Astrocyte (in vitro differentiated cells and primary cell): Measurements from ENCODE around the gene CCNL1. TPM values are rescaled to one million over a fixed set of nuclear protein-coding genes. Genes with fewer than 3 reads are reported as not detected.

Source experiments
- DNase-seq: peaks from one replicate; pipeline ENCODE4 v3.0.0-alpha.2; 2010; ENCODE audit warnings: low read depth
- FAIRE-seq: peaks from 2 replicates; lab custom pipeline; 2011; peaks lifted over from hg19 to GRCh38; lab: Jason Lieb, UNC
- H2AFZ ChIP-seq: 2 replicates; pipeline ENCODE4 v1.6.0; 2012; ENCODE audit warnings: low read depth, low read length, inconsistent platforms
- H3K27ac ChIP-seq: 2 replicates; pipeline ENCODE4 v1.5.1; 2011; ENCODE audit warnings: low read depth, low read length, inconsistent platforms
- H3K27me3 ChIP-seq: 2 replicates; pipeline ENCODE4 v1.6.0; 2011; ENCODE audit warnings: low read length, inconsistent platforms; ENCODE audit not compliant: insufficient read depth
- H3K36me3 ChIP-seq: 2 replicates; pipeline ENCODE4 v1.5.1; 2011; ENCODE audit warnings: low read length, inconsistent platforms; ENCODE audit not compliant: insufficient read depth
- H3K4me1 ChIP-seq: 2 replicates; pipeline ENCODE4 v1.5.1; 2011; ENCODE audit warnings: low read length, inconsistent platforms; ENCODE audit not compliant: insufficient read depth
- H3K4me2 ChIP-seq: 2 replicates; pipeline ENCODE4 v1.6.0; 2012; ENCODE audit warnings: low read length, inconsistent platforms
- H3K4me3 ChIP-seq: 2 replicates; pipeline ENCODE4 v1.5.1; 2011; ENCODE audit warnings: low read depth, mild to moderate bottlenecking, low read length, inconsistent platforms; ENCODE audit not compliant: insufficient read depth
- H3K79me2 ChIP-seq: 2 replicates; pipeline ENCODE4 v1.6.0; 2012; ENCODE audit warnings: mild to moderate bottlenecking, low read length, inconsistent platforms; ENCODE audit not compliant: insufficient read depth
- H3K9ac ChIP-seq: 2 replicates; pipeline ENCODE4 v1.6.0; 2012; ENCODE audit warnings: mild to moderate bottlenecking, low read length, inconsistent platforms
- H3K9me3 ChIP-seq: 2 replicates; pipeline ENCODE4 v1.5.1; 2012; ENCODE audit warnings: low read depth, mild to moderate bottlenecking, low read length, inconsistent platforms; ENCODE audit not compliant: insufficient read depth
- H4K20me1 ChIP-seq: 2 replicates; pipeline ENCODE4 v1.6.0; 2012; ENCODE audit warnings: low read length, inconsistent platforms; ENCODE audit not compliant: insufficient read depth
- H3K27ac Mint-ChIP-seq: one replicate; pipeline ENCODE4 v1.8.0; 2021; ENCODE audit warnings: mild to moderate bottlenecking, mixed read lengths; ENCODE audit not compliant: unreplicated experiment
- H3K27me3 Mint-ChIP-seq: one replicate; pipeline ENCODE4 v1.8.0; 2021; ENCODE audit warnings: low read depth, mixed read lengths; ENCODE audit not compliant: unreplicated experiment
- H3K36me3 Mint-ChIP-seq: one replicate; pipeline ENCODE4 v1.8.0; 2021; ENCODE audit warnings: low read depth, mixed read lengths; ENCODE audit not compliant: unreplicated experiment
- H3K4me1 Mint-ChIP-seq: one replicate; pipeline ENCODE4 v1.8.0; 2021; ENCODE audit warnings: low read depth, mixed read lengths; ENCODE audit not compliant: unreplicated experiment
- H3K4me3 Mint-ChIP-seq: one replicate; pipeline ENCODE4 v1.8.0; 2021; ENCODE audit warnings: mild to moderate bottlenecking, moderate library complexity, mixed read lengths; ENCODE audit not compliant: unreplicated experiment
- H3K9me3 Mint-ChIP-seq: one replicate; pipeline ENCODE4 v1.8.0; 2021; ENCODE audit warnings: mild to moderate bottlenecking, mixed read lengths; ENCODE audit not compliant: unreplicated experiment
- CTCF ChIP-seq: IDR thresholded peaks from 2 replicates; pipeline ENCODE4 v1.5.1; 2011; ENCODE audit warnings: low read depth, mild to moderate bottlenecking, inconsistent platforms, low read length, moderate library complexity; ENCODE audit not compliant: insufficient read depth
- EZH2 ChIP-seq: IDR thresholded peaks from 2 replicates; pipeline ENCODE4 v1.6.1; 2012; ENCODE audit warnings: mild to moderate bottlenecking, low read length, inconsistent platforms; ENCODE audit not compliant: insufficient read depth
- total RNA-seq: library from RNA; stranded (reverse); gene quantifications from 2 replicates; pipeline ENCODE4 v1.2.1, GENCODE V29; 2021

The CCNL1 gene
- total RNA-seq, 1 donor from 2014 or later: 66.8 TPM

DNA sequence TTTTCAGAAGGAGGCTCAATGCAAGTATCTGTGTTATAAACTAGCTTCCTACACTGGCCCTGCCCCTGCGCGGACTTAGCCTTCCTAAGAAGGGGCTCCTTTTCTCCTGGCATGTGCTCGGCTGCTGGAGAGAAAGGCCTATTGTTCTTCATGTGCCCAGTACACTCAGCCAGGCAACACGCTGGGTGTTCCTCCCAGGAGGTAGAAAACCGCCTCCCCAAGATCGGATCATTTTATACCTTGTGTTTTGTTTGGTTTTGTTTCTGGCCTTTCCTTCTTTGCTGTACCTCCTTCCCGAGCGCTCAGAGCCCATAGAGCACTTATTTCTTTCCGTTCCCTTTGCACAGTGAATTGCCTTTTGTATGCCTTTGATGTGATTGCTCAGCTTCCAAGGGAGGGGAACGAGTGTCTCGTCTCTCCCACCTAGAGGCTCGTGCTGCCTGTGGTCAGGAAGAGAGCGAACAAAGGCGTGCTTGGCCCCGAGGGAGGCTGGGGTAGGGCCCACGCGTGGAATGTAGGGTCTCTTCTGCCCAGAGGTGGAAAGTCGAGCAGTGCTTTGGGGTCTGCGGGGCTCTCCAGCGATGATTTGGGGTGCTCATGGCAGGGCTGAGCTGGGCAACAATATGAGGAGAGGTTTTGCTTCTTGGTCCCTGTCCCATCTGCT, 30.0 kb downstream of the CCNL1 start:
- no peaks in the 10 kb centered on the region for H3K27me3 ChIP-seq
- H3K9me3 ChIP-seq: no peaks in the 10 kb centered on the region
- H3K79me2 ChIP-seq: no peaks in the 10 kb centered on the region
- Mint-ChIP-seq H3K9me3 (no peaks in the 10 kb centered on the region), H3K4me1 (peaks cover 71% of the 10 kb centered on the region), H3K4me3 (peak overlapping the region; percentile 60), H3K27me3 (no peaks in the 10 kb centered on the region), H3K36me3 (no peaks in the 10 kb centered on the region), H3K27ac (peak overlapping the region; percentile 92)
- H4K20me1 ChIP-seq: no peaks in the 10 kb centered on the region
- H3K4me3 ChIP-seq: peak overlapping the region; percentile 15
- FAIRE-seq (no peak), DNase-seq (peak; percentile 57)
- peak overlapping the region; percentile 87 for H3K9ac ChIP-seq
- no peaks in the 10 kb centered on the region for H3K36me3 ChIP-seq
- TF ChIP-seq CTCF (no peak), EZH2 (no peak)
- peak overlapping the region; percentile 97 for H3K27ac ChIP-seq
- H3K4me2 ChIP-seq: peak overlapping the region; percentile 70
- peaks cover 66% of the 10 kb centered on the region for H3K4me1 ChIP-seq
- H2AFZ ChIP-seq: peak overlapping the region; percentile 70

DNA sequence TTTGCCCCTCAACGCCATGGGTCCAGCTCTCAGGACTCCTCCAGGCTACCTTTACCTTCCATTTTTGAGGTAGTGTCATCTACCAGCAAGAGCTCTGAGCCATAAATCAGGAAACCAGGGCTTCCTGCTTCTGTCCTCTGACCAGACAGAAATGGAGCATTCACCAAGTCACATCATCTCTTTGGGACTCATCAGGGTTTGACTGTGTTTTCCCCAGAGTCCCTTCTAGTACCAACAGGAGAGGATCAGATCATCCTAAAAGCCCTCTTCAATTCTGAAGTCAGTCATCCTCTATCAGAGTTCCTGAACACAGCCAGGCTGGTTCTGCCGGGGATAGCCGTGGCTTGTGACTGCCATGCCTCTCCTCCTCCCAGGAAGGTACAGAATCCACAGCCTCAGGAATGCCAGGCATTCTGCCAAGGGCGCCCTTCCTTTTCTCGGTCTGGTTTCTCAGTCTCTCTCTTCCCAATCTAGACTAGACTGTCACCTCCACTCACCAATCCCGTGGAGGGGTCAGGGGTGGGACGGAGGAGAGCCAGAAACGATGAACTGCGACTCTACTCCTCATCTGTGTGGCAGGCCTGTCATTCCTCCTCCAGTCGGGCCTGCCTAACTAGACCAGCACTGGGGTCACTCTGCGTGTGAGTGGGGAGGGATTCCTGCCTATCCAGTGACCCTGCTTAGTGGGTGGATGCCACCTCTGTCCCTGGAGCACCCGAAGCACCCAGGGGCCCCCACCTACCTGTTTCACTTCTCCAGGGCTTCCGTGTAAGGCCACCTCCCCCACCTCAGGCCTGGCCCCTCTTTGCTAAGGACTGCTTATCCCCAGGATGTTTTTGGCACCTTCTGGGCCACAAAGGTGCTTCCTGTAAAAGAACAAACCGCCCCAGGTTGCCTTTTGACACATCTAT, 30.9 kb downstream of the CCNL1 start:
- H3K4me2 ChIP-seq: peak overlapping the region; percentile 70
- H3K36me3 ChIP-seq: no peaks in the 10 kb centered on the region
- H4K20me1 ChIP-seq: no peaks in the 10 kb centered on the region
- H3K9ac ChIP-seq: peak overlapping the region; percentile 87
- H3K27ac ChIP-seq: peak overlapping the region; percentile 97
- Mint-ChIP-seq H3K27ac (peak overlapping the region; percentile 92), H3K4me1 (peaks cover 75% of the 10 kb centered on the region), H3K9me3 (no peaks in the 10 kb centered on the region), H3K27me3 (no peaks in the 10 kb centered on the region), H3K4me3 (no peak overlapping the region), H3K36me3 (no peaks in the 10 kb centered on the region)
- H2AFZ ChIP-seq: peak overlapping the region; percentile 49
- FAIRE-seq (no peak), DNase-seq (peak; percentile 75)
- no peaks in the 10 kb centered on the region for H3K9me3 ChIP-seq
- no peaks in the 10 kb centered on the region for H3K27me3 ChIP-seq
- H3K4me1 ChIP-seq: peaks cover 59% of the 10 kb centered on the region
- TF ChIP-seq CTCF: no peak
- no peak for TF ChIP-seq EZH2
- H3K4me3 ChIP-seq: no peak overlapping the region
- no peaks in the 10 kb centered on the region for H3K79me2 ChIP-seq
